Lung (tissue), 13 donors: ENCODE measurements around the gene OR5D18. TPM values are rescaled to one million over a fixed set of nuclear protein-coding genes. Genes with fewer than 3 reads are reported as not detected.
"Not testable (repeated sequence)": the region's sequence is repeated elsewhere in the genome, so short reads cannot be mapped to it uniquely, and the experiment has no call there.

Source experiments
- ATAC-seq: fragments of 200-7000 bp; cut with Tn5 transposase; one replicate; pipeline ENCODE4 v1.9.1; 2020; ENCODE audit warnings: moderate number of reproducible peaks; ENCODE audit not compliant: insufficient read depth, low FRiP score
- DNase-seq, 3 donors: peaks; one replicate each; pipeline ENCODE4 v3.0.0-alpha.2; 2013 to 2017
- H3K27ac ChIP-seq, 2 donors: one replicate each; pipeline ENCODE4 v1.5.1; 2013; ENCODE audit warnings: mild to moderate bottlenecking in 2 of 2, moderate library complexity in 2 of 2, control low read depth in 1 of 2, inconsistent platforms in 1 of 2, low read depth in 1 of 2, low read length in 1 of 2
- H3K27me3 ChIP-seq, 3 donors: one replicate each; pipeline ENCODE4 v1.5.1; 2013; ENCODE audit warnings: low read length in 2 of 3; ENCODE audit not compliant: control insufficient read depth in 3 of 3, insufficient read depth in 3 of 3
- H3K36me3 ChIP-seq, 4 donors: one replicate each; pipeline ENCODE4 v1.5.1; 2013; ENCODE audit warnings: low read length in 4 of 4, mild to moderate bottlenecking in 1 of 4, moderate library complexity in 1 of 4; ENCODE audit not compliant: control insufficient read depth in 4 of 4, insufficient read depth in 4 of 4
- H3K4me1 ChIP-seq, 5 donors: one replicate each; pipeline ENCODE4 v1.5.1; 2013; ENCODE audit warnings: low read length in 5 of 5, mild to moderate bottlenecking in 2 of 5, moderate library complexity in 1 of 5; ENCODE audit not compliant: control insufficient read depth in 5 of 5, insufficient read depth in 5 of 5
- H3K4me3 ChIP-seq: one replicate; pipeline ENCODE4 v1.5.1; 2013; ENCODE audit warnings: mild to moderate bottlenecking, control low read depth, moderate library complexity
- H3K9ac ChIP-seq, 2 donors: one replicate each; pipeline ENCODE4 v1.5.1; 2013; ENCODE audit warnings: low read length in 2 of 2, control low read depth in 1 of 2; ENCODE audit not compliant: insufficient read depth in 1 of 2
- H3K9me3 ChIP-seq, 4 donors: one replicate each; pipeline ENCODE4 v1.5.1; 2013; ENCODE audit warnings: low read length in 3 of 4, mild to moderate bottlenecking in 1 of 4, moderate library complexity in 1 of 4; ENCODE audit not compliant: control insufficient read depth in 4 of 4, insufficient read depth in 3 of 4
- WGBS, 2 donors: extraction: QIAGEN DNeasy Blood & Tissue Kit; methylation state at CpG; one replicate each; pipeline ENCODE4 v1.1.7; 2013; 5-methylcytosine and 5-hydroxymethylcytosine counted together
- polyA plus RNA-seq, 2 donors: library from polyadenylated mRNA; stranded (reverse); fragments of 200-250 nt; gene quantifications; one replicate each; pipeline ENCODE4 v1.2.1, GENCODE V29; 2013
- small RNA-seq: library from RNA; depleted of rRNA; stranded (forward); fragments of <200 nt; gene quantifications from one replicate; pipeline ENCODE3, GENCODE V24; 2014; ENCODE audit warnings: low replicate concordance
- total RNA-seq, 2 donors: library from RNA; depleted of rRNA in 1 of 2; stranded (reverse); fragments of >200 nt in 1 of 2; gene quantifications; one replicate each; pipeline ENCODE4 v1.2.1, GENCODE V29; 2014 to 2021
- TF ChIP-seq, protein P1 (sequence below): IDR thresholded peaks from 2 replicates; pipeline ENCODE4 v1.5.1; 2012; ENCODE audit warnings: mild to moderate bottlenecking; ENCODE audit errors: control extremely low read depth, extremely low read depth
- donor health status: control.
- donor health status: control.
- donor health status: Bipolar disorder and iron deficiency.
- donor health status: healthy.
- donor health status: DM: yes; HTN: yes; CAD: no.

OR5D18 gene
- total and polyA plus RNA-seq, 4 donors: not detected

DNA sequence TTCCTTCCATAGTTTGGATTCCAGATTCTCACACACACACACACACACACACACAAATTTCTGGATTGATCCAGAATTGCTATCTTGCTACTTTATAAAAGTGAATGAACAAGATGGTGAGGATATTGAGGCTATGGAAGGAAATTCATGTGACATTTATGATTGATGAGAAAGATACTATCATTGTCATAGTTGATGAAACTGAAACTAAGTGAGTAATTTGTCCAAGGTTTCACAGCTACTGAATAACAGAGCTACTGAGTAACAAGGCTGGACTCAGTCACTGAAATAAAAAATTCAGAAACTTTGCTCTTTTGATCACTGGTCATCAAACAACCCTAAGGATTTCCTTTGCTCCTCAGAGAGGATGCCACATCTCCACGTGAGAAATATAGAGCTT, 35.3 kb downstream of the OR5D18 start:
- no peaks in the 10 kb centered on the region for H3K27me3 ChIP-seq
- H3K4me3 ChIP-seq: no peak overlapping the region
- TF ChIP-seq, protein P1, sequence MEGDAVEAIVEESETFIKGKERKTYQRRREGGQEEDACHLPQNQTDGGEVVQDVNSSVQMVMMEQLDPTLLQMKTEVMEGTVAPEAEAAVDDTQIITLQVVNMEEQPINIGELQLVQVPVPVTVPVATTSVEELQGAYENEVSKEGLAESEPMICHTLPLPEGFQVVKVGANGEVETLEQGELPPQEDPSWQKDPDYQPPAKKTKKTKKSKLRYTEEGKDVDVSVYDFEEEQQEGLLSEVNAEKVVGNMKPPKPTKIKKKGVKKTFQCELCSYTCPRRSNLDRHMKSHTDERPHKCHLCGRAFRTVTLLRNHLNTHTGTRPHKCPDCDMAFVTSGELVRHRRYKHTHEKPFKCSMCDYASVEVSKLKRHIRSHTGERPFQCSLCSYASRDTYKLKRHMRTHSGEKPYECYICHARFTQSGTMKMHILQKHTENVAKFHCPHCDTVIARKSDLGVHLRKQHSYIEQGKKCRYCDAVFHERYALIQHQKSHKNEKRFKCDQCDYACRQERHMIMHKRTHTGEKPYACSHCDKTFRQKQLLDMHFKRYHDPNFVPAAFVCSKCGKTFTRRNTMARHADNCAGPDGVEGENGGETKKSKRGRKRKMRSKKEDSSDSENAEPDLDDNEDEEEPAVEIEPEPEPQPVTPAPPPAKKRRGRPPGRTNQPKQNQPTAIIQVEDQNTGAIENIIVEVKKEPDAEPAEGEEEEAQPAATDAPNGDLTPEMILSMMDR: no peak
- H3K36me3 ChIP-seq: no peaks in the 10 kb centered on the region
- peaks cover 0 to 17% (median 0%) of the 10 kb centered on the region in 4 donors for H3K9me3 ChIP-seq
- no peaks in the 10 kb centered on the region for H3K4me1 ChIP-seq
- WGBS, 2 donors: 19 to 23% methylated on average over 1 of the region's 1 CpG
- no peak overlapping the region for H3K9ac ChIP-seq
- H3K27ac ChIP-seq: no peak overlapping the region
- DNase-seq (no peak), ATAC-seq (no peak)

DNA sequence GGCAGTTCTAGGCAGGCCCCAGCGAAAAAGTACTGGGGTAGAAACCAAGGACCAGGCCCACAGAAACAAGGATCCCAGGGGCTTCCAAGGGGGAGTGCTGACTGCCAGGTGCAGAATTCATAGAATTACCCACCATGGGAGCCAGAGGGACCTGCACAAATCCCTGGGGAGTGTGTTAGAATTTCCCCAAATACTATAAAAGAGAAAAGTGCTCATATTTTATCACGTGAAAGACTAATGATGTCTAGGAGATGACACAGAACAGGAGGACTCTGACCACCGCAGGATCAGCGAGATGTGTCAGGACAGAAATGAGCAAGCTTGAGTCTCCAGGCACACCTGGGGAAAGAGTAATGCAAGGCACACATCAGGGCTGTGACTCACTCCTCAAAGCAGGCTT, 47.9 kb downstream of the OR5D18 start:
- H3K9me3 ChIP-seq, H3K9ac ChIP-seq, ATAC-seq, H3K4me3 ChIP-seq, DNase-seq, H3K27ac ChIP-seq, H3K27me3 ChIP-seq, H3K4me1 ChIP-seq, H3K36me3 ChIP-seq: not testable (repeated sequence)
- 85 to 86% methylated on average over 4 of the region's 4 CpGs for WGBS, 2 donors

Small RNAs within 50 kb of the gene (small RNA-seq; reads per million reads assigned to genes)
- not detected for gene AC036111.3

Other genes starting within 250 kb of the OR5D18 start
- not detected for gene OR4C16, start 247.5 kb upstream of the OR5D18 start, total RNA-seq
- not detected for gene OR4C16, start 247.5 kb upstream of the OR5D18 start, polyA plus RNA-seq
- gene OR4C11, start 212.0 kb upstream of the OR5D18 start, total RNA-seq: not detected
- gene OR4C11, start 212.0 kb upstream of the OR5D18 start, polyA plus RNA-seq: not detected
- gene OR4P4, start 184.5 kb upstream of the OR5D18 start, total RNA-seq: not detected
- gene OR4P4, start 184.5 kb upstream of the OR5D18 start, polyA plus RNA-seq: not detected
- not detected for gene OR4S2, start 171.3 kb upstream of the OR5D18 start, total RNA-seq
- gene OR4S2, start 171.3 kb upstream of the OR5D18 start, polyA plus RNA-seq: not detected
- not detected for gene OR4C6, start 157.4 kb upstream of the OR5D18 start, total RNA-seq
- gene OR4C6, start 157.4 kb upstream of the OR5D18 start, polyA plus RNA-seq: not detected
- gene OR5D13, start 46.2 kb upstream of the OR5D18 start, total RNA-seq: not detected
- gene OR5D13, start 46.2 kb upstream of the OR5D18 start, polyA plus RNA-seq: not detected
- gene OR5D14, start 24.1 kb upstream of the OR5D18 start, total RNA-seq: not detected
- gene OR5D14, start 24.1 kb upstream of the OR5D18 start, polyA plus RNA-seq: not detected
- not detected for gene OR5L1, start 8.3 kb upstream of the OR5D18 start, total RNA-seq
- gene OR5L1, start 8.3 kb upstream of the OR5D18 start, polyA plus RNA-seq: not detected
- gene OR5L2, start 7.6 kb downstream of the OR5D18 start, total RNA-seq: not detected
- gene OR5L2, start 7.6 kb downstream of the OR5D18 start, polyA plus RNA-seq: not detected
- gene OR5D16, start 19.1 kb downstream of the OR5D18 start, total RNA-seq: not detected
- gene OR5D16, start 19.1 kb downstream of the OR5D18 start, polyA plus RNA-seq: not detected
- not detected for gene TRIM51, start 63.7 kb downstream of the OR5D18 start, total RNA-seq
- not detected for gene TRIM51, start 63.7 kb downstream of the OR5D18 start, polyA plus RNA-seq
- gene OR5W2, start 95.0 kb downstream of the OR5D18 start, total RNA-seq: not detected
- gene OR5W2, start 95.0 kb downstream of the OR5D18 start, polyA plus RNA-seq: not detected
- gene OR5I1, start 116.8 kb downstream of the OR5D18 start, total RNA-seq: not detected
- gene OR5I1, start 116.8 kb downstream of the OR5D18 start, polyA plus RNA-seq: not detected
- not detected for gene OR10AG1, start 150.3 kb downstream of the OR5D18 start, total RNA-seq
- not detected for gene OR10AG1, start 150.3 kb downstream of the OR5D18 start, polyA plus RNA-seq
- gene OR5F1, start 175.0 kb downstream of the OR5D18 start, total RNA-seq: not detected
- gene OR5F1, start 175.0 kb downstream of the OR5D18 start, polyA plus RNA-seq: not detected
- gene OR5AS1, start 208.0 kb downstream of the OR5D18 start, total RNA-seq: not detected
- not detected for gene OR5AS1, start 208.0 kb downstream of the OR5D18 start, polyA plus RNA-seq